Stimulated activated naive CD8-positive, alpha-beta T cell treated with anti-CD3 and anti-CD28 coated beads, Interleukin-15, Interleukin-2, amounts not matched to agents 100 U/mL and 50 U/mL, for 24 hours (primary cell): Measurements from ENCODE around the gene SMC6.
A peak's percentile ranks its signal among the peaks of the same experiment; 100 is the strongest.

Experiments
- ATAC-seq: fragments of 150-1000 bp; cut with Tn5 transposase; one replicate; pipeline ENCODE4 v1.10.0; 2021
- DNase-seq: peaks from one replicate; pipeline ENCODE4 v3.0.0; 2021

Gene SMC6, protein sequence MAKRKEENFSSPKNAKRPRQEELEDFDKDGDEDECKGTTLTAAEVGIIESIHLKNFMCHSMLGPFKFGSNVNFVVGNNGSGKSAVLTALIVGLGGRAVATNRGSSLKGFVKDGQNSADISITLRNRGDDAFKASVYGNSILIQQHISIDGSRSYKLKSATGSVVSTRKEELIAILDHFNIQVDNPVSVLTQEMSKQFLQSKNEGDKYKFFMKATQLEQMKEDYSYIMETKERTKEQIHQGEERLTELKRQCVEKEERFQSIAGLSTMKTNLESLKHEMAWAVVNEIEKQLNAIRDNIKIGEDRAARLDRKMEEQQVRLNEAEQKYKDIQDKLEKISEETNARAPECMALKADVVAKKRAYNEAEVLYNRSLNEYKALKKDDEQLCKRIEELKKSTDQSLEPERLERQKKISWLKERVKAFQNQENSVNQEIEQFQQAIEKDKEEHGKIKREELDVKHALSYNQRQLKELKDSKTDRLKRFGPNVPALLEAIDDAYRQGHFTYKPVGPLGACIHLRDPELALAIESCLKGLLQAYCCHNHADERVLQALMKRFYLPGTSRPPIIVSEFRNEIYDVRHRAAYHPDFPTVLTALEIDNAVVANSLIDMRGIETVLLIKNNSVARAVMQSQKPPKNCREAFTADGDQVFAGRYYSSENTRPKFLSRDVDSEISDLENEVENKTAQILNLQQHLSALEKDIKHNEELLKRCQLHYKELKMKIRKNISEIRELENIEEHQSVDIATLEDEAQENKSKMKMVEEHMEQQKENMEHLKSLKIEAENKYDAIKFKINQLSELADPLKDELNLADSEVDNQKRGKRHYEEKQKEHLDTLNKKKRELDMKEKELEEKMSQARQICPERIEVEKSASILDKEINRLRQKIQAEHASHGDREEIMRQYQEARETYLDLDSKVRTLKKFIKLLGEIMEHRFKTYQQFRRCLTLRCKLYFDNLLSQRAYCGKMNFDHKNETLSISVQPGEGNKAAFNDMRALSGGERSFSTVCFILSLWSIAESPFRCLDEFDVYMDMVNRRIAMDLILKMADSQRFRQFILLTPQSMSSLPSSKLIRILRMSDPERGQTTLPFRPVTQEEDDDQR

DNA sequence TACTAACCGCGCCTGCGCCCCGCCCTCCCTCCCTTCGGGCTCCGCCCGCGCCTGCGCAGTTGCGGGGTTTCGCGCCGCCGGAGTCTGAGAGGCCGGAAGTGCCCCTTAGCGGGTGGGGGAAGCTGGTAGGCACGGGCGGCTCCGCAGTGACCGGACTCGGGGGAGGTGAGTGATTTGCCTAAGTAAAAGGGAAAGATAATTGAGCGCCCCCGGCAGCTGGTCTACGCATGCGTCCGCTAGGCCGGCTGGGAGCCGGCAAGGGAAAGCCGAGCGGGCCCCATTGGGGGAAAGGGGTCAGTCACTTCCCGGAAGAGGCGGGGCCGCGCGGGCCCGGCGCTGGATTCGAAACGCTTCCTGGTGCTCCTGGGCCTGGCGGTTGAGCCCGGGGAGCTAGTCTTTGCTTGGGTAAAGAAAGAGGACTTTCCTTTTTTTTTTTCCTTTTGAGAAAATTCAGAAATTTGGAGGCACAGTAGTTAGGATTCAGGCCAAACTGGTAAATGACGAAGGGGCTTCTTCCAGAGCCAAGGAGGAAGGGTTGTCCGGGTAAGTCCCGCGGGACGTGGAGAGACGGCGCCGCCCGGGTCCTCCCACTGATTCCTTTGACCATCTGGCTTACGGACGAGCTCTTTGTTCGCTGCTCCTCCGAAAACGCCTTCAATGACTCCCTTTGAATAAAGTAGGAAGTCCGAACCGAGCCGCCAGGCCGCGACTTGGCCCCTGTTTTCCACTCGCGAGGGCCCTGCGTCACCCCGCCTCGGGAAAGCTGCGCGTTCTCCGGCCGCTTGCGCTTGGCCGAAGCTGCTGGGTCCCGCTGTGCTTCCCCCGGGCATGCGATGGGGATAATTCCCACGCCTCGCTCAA is at the start of gene SMC6, which contains the start of gene GEN1:
TSS of gene SMC6 (minus strand) at position 8 of the 861 bp plus-strand sequence. CDS start 7,864 bp downstream, outside the sequence.
TSS of gene GEN1 (plus strand) at position 336 of the 861 bp plus-strand sequence. CDS start 5,806 bp downstream, outside the sequence.
- DNase-seq (peak; percentile 95), ATAC-seq (peak; percentile 94)

DNA sequence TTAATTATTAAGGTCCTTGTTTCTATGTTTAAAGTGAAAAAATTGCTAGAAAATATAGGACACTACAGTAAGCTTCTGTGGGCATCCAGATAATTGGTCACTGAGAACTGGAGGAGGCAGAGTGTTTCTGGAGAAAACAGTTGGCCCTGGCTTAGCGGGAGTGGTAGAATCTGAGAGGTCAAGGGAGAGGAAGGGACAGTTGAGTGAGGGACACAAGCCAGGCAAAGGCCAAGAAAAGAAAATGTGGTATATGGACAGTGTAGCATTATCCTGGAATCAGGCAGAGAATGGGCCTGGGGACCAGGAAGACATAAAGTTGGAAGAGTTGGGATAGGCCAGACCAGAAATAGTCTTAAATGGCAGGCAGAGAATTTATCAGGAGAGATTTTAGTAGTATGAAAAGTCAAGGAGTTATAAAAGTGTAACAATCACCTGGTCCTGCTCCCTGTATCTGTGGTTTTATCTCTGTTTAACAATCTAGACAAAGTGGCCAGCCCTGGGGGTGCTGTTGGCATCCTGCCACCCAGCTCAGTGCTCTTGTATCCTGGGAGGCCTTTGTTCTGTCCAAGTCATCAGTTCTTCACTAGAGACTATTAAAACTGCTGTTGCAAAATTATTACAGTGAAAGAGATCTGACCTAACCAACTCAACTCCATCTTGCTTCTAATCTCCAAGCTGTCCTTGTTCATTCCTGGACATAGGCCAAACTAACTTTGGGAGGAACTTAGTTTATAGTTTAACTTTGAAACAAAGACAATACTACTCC is 47.3 kb upstream of the SMC6 start:
- DNase-seq (no peak), ATAC-seq (no peak)

DNA sequence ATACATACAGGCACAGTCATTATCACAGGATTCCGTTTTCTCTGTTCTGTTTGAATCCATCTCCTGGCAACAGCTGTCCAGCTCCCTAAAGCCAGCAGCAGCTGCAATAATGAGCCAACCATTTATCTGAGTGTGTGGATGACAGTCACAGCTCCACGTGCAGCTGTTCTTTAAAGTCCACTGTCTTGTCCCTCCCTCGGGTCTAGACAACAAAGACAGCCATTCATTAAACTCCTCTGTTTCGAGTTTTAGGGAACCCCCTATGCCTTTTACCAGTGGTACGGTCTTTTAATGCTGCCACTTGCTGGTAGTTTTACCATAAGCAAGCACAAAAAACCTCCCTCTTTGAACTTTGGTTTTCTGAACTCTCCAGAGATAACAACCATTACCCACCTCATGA is 46.6 kb upstream of the SMC6 start:
- ATAC-seq (no peak), DNase-seq (no peak)

DNA sequence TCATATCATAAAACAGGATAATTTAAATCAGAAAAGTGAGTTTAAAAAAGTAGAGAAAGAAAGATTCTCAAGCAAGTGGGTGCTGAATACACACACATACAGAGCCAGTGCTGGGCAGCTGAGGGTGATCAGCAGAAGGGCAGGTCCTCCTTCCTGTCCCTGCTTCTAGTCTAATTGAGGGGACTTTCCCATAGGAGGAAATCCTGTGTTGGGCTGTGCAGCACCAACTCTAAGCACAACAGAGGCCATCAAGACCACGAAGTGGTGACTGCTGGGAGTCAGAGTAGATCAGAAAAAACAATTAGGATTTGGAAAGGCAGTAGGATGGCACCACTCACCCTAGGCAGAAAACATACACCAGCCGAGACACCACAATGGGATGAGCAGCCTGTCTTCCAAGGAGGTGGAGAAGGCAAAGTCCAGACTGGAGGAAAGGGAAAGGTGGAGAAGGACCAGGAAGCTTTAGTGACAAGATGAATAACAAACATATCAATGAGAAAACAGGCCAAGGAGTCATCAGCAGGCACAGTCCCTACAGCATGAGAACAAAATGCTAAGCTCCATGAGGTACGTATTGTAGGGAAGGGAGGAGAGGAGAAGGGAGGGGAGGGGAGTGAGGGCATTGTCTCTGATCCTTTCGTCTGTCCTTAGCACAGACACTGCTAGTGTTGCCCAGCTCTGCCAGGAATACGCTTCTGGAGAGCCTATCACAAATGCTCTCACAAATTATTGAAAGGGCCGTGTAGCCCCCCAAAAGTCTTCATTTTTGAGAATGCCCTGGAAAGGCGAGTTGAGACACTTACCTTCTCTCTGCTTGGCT is 45.9 kb upstream of the SMC6 start:
- DNase-seq (no peak), ATAC-seq (no peak)

DNA sequence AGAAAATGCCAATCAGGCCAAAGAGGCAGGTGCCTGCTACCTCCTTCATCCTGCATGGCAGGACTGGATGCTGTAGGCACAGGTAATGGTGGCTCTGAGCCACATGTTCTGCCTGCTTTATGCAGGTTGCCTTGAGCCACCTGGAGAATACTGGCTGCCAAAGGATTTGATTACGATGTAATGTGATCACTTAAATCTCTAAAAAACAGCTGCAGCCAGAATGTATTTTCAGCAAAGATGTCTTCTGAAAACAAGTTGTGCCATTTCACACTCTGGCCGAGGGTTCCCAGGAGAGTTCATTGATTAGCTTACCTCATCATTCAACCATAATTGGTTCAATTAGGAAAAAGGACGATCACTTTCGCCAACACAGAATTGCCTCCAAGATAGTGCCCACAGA is 44.7 kb upstream of the SMC6 start:
- ATAC-seq: no peak
- DNase-seq: no peak

DNA sequence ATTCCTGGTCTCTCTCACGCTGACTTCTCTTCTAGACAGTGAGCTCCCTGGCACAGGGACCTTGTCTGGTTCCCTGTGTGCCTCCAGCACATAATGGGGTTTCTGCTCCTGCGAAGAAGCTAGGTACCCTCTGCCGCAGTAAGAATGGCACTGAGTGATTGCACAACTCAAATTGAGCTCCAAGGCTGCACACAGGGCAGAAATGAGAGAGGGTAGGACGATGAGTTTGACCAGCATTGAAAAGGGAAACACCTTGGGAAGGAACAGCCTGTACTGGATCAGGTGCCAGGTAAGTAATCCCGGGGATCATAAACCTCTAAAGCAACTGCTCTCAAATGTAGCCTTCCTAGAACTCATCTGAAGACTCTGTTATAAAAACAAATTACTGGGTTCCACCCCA is 41.7 kb upstream of the SMC6 start:
- ATAC-seq (no peak), DNase-seq (no peak)

DNA sequence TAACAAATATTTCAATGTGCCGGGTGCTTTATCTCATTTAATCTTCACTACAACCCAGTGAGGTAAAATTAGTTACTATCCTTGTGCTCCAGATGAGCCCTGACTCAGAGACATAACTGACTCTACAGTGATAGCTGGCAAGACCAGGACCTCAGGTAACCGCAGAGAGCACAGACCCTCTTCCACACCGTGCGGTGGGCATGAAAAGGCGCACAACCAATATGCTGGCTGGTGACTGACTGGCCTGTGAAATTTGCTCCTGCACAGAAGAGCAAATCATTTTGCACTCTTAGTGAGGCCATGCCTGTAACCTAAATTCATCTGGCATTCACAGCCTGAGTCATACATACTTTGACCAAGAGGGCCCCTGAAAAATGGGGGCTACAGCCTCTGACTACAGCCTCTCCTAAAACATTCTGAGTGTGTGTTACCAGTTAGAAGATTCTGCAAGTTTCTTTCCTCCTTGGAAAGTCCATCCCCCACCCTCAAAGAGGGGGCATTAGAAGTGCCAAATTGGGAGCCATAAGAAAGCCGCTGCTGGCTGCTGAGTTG is 40.3 kb upstream of the SMC6 start:
- no peak for DNase-seq
- ATAC-seq: peak; percentile 32

DNA sequence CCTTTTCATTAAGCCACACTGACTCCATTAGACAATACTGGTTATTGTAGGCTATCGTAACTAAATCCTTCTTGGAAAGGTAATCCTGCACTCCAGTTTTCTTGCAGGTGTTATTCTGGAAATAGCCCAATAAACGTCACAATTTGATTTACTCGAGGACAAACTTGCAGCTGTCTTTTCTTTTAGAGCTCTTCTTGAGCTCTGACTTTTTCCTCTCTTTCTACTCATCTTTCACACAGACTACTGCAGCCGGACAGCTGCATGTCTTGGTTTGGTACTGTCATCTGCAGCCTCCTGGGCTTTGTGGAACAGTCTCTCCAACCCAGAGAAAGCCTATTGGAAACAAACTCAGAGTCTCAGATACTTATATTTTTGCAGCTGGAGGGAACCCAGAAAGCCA is 39.7 kb upstream of the SMC6 start:
- ATAC-seq (no peak), DNase-seq (no peak)

DNA sequence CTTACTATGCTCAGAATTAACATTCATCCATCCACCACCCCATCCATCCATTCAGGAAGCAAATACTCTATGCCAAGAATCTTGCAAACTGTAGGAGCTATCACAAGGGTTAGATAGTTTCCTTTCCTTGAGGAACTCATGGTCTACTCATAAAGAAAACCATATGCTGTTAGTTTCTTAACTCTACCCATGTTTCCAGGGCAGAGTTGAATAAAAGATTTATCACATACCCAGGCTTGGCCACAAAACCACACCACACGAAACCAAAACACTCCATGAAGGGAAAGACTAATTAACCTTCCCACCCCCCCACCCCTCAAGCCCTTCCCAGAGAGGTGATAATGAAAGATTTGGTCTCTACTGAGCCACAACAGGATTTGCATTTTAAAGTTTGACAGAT is 38.9 kb upstream of the SMC6 start:
- no peak for ATAC-seq
- DNase-seq: no peak

DNA sequence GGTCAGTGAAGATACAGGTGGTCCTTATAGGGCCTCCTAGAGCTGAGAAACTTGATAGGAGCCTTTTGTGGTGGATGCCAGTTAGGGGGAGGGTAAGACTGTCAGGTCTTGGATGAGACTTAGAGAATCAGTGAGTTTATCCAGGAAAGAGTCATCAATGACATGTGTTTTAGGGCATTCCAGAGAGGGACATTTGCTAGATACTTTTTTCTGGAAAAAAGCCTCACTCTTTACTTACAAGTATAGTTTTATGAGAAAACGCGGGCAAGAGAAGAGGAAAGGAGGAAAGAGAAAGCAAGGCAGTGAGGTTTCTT is 38.2 kb upstream of the SMC6 start:
- no peak for DNase-seq
- no peak for ATAC-seq

DNA sequence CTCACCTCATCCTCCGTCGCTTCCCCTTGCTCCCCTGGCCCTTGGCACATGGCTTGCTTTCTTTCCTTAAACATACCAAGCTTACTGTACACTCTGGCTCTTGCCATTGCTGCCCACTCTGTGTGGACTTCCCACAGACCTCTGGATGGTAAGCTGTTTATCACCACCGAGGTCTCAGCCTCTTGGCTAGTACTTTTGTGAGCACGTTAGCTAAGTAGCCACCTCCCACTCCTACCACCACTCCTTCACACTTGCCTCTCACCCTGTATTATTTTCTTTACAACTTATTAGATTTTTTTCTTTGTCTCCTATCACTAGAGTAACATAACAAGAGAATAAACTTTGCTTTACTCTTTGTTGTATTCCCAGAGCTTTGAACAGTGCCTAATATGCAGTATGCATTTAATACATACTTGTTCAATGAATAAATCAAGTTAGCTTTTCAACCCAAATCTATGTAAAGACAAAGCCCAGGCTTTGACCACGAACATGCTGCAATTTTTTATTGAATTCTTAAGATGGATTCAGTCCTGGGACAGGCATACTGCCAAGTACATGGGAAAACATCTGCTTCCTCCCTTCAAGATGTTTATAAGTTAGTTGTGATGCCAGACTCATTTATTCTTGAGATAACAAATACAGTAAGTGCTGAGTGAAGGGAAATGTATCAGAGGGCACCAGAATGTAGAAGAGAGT is 37.7 kb upstream of the SMC6 start:
- ATAC-seq (no peak), DNase-seq (no peak)

DNA sequence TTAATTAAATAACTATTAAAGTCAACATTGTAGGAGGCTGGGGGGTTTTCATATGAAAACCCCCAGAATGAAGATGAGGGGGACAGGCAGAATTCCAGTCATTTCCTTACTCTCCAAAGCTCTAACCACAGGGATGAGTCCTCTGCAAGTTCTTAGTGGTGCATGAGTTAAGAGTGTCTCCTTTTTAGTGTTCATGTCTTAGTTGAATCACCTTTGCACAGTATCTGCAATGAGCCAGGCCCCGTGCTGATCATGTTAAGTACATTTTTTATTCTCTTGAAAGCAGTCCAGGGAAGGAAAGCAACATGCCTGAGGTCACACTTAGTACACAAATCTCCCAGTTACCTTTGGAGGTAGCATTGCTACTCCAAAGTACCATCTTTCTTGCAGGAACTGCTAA is 36.9 kb upstream of the SMC6 start:
- DNase-seq (no peak), ATAC-seq (no peak)

DNA sequence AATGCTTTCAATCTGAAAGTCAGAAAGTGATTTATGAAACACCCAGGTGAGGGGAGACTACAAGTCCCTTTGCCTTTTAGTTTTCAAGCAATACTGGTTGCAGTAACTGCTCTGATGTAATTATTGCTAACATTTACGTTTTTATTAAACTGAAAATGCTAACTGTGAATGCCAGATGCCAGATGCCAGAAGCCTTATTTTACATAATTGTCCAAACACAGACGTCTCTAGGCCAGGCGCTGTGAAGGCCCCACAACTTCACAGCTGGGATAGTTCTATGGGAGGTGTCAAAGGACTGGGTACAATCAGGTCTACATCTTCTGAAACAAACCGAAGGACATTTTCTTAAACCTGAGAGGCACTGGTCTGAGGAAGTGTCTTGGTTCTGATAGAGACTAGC is 35.2 kb upstream of the SMC6 start:
- ATAC-seq: no peak
- no peak for DNase-seq

DNA sequence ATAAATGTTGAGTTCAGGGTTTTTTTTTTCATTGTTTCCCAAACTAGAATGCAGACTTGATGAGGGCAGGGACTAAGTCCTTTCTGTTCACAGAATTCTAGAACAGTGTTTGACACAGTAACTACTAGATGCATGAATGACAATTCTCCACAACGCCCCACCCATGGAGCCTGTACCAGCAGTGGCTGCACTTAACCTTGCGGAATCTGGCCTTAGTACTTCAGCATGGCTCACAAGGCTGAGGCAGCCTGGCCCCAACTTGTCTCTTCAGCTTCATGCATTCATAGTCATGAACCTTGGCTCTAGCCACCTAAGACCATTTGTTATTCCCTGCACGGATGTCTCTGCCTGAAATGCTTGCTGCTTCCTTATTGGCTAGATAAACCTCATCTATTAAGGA is 33.1 kb upstream of the SMC6 start:
- ATAC-seq: no peak
- DNase-seq: no peak

DNA sequence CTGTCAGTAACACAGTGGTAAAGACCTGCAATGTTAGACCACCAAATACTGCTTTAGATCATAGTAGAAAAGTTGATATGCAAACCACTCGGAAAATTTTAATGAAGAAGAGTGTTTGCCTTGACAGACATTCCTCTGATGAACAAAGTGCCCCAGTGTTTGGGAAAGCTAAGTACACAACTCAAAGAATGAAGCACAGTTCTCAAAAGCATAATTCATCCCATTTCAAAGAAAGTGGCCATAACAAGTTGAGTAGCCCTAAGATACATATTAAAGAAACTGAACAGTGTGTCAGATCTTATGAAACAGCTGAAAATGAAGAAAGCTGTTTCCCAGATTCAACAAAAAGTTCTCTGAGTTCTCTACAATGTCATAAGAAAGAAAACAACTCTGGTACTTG is 27.9 kb upstream of the SMC6 start:
- ATAC-seq (no peak), DNase-seq (no peak)

DNA sequence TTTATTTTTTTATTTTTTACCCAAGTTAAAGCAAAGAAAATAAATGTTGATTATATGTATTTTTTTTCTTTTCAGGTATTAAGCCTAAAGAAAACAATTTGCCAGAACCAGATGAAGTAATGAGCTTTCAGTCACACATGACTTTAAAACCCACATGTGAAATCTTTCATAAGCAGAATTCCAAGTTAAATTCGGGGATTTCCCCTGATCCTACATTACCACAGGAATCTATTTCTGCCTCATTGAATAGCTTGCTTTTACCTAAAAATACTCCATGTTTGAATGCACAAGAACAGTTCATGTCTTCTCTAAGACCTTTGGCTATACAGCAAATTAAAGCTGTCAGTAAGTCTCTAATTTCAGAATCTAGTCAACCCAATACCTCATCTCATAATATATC is 26.9 kb upstream of the SMC6 start:
- ATAC-seq (no peak), DNase-seq (no peak)

DNA sequence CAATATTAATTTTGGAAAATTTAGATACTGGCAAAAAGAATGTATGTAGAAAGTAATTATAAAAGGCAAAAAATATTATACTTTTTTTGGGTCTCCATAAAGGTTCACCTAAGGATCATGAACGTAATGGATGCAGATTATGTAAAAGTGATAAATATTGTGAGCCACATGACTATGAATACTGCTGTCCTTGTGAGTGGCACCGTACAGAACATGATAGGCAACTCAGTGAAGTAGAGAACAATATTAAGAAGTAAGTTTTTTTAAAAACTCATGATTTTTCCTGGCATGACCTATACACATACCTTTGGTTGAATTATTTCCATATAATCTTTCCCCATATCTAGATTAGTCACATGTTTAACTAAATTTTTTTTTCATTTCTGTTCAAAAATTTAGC is 18.9 kb upstream of the SMC6 start:
- DNase-seq (no peak), ATAC-seq (no peak)

DNA sequence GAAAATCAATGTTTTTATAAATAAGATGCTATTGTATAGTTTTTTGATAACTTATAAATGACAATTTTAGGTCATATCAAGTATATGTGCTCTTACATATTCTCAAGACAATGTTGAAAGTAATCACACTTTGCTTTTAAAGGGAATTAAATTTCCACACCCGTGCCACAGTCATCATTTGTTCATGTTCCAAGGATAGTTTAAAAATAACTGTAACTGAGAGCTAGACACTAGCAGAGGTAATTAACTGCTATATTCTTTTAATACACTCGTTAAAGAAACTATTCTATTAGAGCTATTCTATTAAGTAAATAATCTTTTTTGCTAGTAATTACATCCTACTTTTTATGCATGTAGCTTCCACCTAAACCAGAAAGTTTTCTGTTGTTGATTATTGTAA is 18.3 kb upstream of the SMC6 start:
- ATAC-seq: no peak
- no peak for DNase-seq

DNA sequence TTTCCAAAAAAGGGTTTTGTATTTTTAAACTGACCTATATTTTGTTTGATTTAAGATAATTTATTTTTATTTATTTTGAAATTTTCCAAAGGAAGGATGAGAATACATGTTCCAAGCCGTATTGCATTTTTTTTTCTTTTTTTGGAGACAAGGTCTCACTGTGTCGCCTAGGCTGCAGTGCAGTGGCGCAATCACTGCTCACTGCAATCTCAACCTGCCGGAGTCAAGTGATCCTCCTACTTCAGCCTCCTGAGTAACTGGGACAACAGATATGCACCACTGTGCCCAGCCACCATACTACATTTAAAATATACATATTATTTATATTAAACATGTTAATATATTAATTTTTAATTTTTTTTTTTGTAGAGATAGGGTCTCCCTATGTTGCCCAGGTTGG is 15.3 kb upstream of the SMC6 start:
- DNase-seq: no peak
- no peak for ATAC-seq

DNA sequence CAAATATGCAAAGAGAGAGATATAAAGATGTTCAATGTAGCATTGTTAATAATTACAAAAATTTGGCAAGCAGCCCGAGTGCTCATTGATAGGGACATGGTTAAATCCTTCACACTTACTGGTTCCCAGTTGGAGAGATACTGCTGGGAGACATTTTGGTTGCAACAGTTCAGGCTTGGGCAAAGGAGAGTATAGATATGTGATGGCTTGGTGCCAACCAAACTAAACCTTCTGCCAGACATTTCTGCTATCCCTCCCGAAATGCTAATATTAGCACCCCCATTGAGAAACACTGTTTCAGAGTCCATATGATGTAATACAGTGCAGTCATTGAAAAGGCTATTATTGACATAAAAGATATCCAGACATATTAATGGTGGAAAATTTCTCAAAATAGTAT is 11.8 kb upstream of the SMC6 start:
- DNase-seq (no peak), ATAC-seq (no peak)
